ENCODE results near the gene JPH4.

DNA sequence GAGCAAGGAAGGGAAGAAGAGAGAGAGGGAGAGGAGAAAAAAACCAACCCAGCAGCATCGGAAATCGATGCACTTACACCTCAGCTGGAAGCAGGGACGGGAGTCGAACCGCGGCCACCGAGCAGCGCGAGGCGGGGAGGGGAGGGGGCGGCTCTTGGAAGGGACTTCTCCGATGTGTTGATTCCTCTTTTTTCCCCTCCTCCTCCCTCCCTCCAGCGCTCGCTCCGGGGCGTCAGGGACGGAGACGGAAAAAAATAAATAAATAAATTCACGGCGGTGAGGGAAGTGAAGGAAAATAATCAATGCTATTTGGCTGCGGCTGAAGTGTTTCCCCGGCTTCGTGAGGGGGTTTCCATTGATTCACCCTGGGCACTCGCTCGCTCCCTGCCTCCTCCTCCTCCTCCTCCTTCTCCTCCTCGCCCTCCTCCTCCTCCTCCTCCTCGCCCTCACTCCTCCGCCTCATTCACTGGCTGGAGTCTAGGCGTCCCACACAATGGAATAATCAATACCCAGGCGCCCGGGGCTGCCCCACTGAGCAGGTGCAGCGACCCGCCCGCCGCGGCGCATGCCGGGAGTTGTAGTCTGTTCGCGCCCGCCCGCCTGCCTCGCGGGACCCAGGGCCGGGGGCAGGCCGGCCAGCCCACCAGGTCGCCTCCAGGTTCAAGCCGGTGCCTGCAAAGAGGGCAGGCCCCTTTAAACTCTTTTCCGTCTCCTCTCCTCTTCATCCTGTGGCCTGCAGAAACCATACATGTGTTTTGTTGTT, 27.1 kb downstream of the JPH4 start, which contains the start of gene ZFHX2:
- TF ChIP-seq, protein P1, sequence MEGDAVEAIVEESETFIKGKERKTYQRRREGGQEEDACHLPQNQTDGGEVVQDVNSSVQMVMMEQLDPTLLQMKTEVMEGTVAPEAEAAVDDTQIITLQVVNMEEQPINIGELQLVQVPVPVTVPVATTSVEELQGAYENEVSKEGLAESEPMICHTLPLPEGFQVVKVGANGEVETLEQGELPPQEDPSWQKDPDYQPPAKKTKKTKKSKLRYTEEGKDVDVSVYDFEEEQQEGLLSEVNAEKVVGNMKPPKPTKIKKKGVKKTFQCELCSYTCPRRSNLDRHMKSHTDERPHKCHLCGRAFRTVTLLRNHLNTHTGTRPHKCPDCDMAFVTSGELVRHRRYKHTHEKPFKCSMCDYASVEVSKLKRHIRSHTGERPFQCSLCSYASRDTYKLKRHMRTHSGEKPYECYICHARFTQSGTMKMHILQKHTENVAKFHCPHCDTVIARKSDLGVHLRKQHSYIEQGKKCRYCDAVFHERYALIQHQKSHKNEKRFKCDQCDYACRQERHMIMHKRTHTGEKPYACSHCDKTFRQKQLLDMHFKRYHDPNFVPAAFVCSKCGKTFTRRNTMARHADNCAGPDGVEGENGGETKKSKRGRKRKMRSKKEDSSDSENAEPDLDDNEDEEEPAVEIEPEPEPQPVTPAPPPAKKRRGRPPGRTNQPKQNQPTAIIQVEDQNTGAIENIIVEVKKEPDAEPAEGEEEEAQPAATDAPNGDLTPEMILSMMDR (IDR thresholded peaks at IDR 0.05; ENCODE audit: low read depth, low read length): no peak
- peak; percentile 45 for TF ChIP-seq POLR2A (IDR thresholded peaks at IDR 0.05; ENCODE audit: extremely low read depth, insufficient read length)
- 0 out of 2 replicates have a peak, but pooled peaks have one; percentile 23 for TF ChIP-seq MYC (IDR thresholded peaks at IDR 0.05; ENCODE audit: low read depth, low read length)
- TF ChIP-seq, protein P2, sequence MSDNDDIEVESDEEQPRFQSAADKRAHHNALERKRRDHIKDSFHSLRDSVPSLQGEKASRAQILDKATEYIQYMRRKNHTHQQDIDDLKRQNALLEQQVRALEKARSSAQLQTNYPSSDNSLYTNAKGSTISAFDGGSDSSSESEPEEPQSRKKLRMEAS (IDR thresholded peaks at IDR 0.05; ENCODE audit: low read depth, low read length): peak; percentile 36; the same call in 1 of the 2 replicates
